Vagina (tissue), 2 donors: ENCODE results near the gene CACNA1C. TPM values are rescaled to one million over a fixed set of nuclear protein-coding genes. Genes with fewer than 3 reads are reported as not detected.
A peak's percentile ranks its signal among the peaks of the same experiment; 100 is the strongest.

Experiments used
- DNase-seq, 2 donors: peaks; one replicate each; pipeline ENCODE4 v3.0.0-alpha.2; 2017; ENCODE audit errors: extremely low spot score in 2 of 2
- H3K27ac ChIP-seq: fragments of 200-600 bp; sonication (generic); one replicate; pipeline ENCODE4 v1.5.1; 2019
- H3K27me3 ChIP-seq: fragments of 200-600 bp; sonication (generic); one replicate; pipeline ENCODE4 v1.5.1; 2019
- H3K36me3 ChIP-seq, 2 donors: fragments of 200-600 bp; sonication (generic); one replicate each; pipeline ENCODE4 v1.5.1; 2017 to 2019
- H3K4me1 ChIP-seq: fragments of 200-600 bp; sonication (generic); one replicate; pipeline ENCODE4 v1.5.1; 2019
- H3K4me3 ChIP-seq, 2 donors: fragments of 200-600 bp; sonication (generic); 1 replicate in 1 of 2; 2 replicates in 1 of 2; pipeline ENCODE4 v1.5.1; 2016 to 2019
- H3K9me3 ChIP-seq: fragments of 200-600 bp; sonication (generic); one replicate; pipeline ENCODE4 v1.5.1; 2019
- POLR2A ChIP-seq, 2 donors: fragments of 450-650 bp; IDR thresholded peaks; one replicate each; pipeline ENCODE4 v1.6.1; 2017; ENCODE audit warnings: antibody characterized with exemption in 2 of 2, mild to moderate bottlenecking in 2 of 2, moderate library complexity in 2 of 2
- POLR2AphosphoS5 ChIP-seq, 2 donors: sonication (generic); formaldehyde crosslinking; IDR thresholded peaks; one replicate each; pipeline ENCODE4 v1.9.0; 2017; ENCODE audit warnings: antibody characterized with exemption in 2 of 2, mild to moderate bottlenecking in 2 of 2, low read depth in 1 of 2; ENCODE audit not compliant: insufficient read depth in 1 of 2
- intact Hi-C: fragments of 100-400 bp; cut with DNase I; formaldehyde crosslinking; loops from one replicate; pipeline ENCODE4 v1.15.1; 2023
- total RNA-seq: library from RNA; depleted of rRNA; stranded (reverse); fragments of >200 nt; gene quantifications from one replicate; pipeline ENCODE4 v1.2.3, GENCODE V29; 2016
- TF ChIP-seq, protein P1 (sequence below), 3 experiments: fragments of 450-650 bp in 2 of 3; fragments of 200-600 bp in 1 of 3; sonication (generic) in 1 of 3; IDR thresholded peaks; one replicate each; pipeline ENCODE4 v1.5.1; 2017 to 2019; ENCODE audit warnings: antibody characterized with exemption in 3 of 3, mild to moderate bottlenecking in 2 of 3, moderate library complexity in 2 of 3

Gene CACNA1C
- total RNA-seq, 1 donor from 2014 or later = 9.8 TPM

DNA sequence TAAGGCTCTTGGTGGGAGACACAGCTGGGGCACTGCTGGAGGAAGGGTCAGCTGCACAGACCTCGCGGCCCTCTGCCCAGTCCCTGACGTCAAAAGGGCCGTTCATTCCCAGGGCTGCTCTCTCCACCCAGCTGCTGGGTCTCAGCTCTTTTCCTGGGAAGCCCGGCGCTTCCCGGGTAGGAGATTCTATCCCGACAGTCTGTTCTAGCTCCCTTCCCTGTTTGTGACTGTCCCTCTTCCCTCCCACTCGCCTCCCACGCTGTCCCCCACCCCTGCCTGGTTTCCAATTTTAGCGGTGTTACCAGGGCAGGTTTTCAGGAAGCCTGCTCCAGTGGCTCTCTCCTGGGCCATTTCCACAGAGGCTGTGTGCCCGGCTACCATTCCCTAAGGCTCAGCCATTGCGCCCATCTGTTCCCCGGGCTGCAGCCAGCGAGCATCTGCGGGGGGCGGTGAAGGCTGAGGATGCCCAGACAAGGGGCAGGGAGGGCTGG lies 186.6 kb downstream of the CACNA1C start:
- Histone ChIP-seq H3K27me3 (no peaks in the 10 kb centered on the region), H3K4me3 (no peak overlapping the region), H3K4me1 (peaks cover 3% of the 10 kb centered on the region), H3K36me3 (no peaks in the 10 kb centered on the region), H3K9me3 (no peaks in the 10 kb centered on the region), H3K27ac (no peak overlapping the region)
- no peak for DNase-seq
- TF ChIP-seq POLR2A (IDR thresholded peaks at IDR 0.05) = no peak
- TF ChIP-seq, protein P1, sequence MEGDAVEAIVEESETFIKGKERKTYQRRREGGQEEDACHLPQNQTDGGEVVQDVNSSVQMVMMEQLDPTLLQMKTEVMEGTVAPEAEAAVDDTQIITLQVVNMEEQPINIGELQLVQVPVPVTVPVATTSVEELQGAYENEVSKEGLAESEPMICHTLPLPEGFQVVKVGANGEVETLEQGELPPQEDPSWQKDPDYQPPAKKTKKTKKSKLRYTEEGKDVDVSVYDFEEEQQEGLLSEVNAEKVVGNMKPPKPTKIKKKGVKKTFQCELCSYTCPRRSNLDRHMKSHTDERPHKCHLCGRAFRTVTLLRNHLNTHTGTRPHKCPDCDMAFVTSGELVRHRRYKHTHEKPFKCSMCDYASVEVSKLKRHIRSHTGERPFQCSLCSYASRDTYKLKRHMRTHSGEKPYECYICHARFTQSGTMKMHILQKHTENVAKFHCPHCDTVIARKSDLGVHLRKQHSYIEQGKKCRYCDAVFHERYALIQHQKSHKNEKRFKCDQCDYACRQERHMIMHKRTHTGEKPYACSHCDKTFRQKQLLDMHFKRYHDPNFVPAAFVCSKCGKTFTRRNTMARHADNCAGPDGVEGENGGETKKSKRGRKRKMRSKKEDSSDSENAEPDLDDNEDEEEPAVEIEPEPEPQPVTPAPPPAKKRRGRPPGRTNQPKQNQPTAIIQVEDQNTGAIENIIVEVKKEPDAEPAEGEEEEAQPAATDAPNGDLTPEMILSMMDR (IDR thresholded peaks at IDR 0.05) = no peak
- peak in 1 of 2 donors; percentile 31 for TF ChIP-seq POLR2AphosphoS5 (IDR thresholded peaks at IDR 0.05; ENCODE audit: insufficient read depth in 1 of 2, low read depth in 1 of 2)
- intact Hi-C loops = no loop called here

DNA sequence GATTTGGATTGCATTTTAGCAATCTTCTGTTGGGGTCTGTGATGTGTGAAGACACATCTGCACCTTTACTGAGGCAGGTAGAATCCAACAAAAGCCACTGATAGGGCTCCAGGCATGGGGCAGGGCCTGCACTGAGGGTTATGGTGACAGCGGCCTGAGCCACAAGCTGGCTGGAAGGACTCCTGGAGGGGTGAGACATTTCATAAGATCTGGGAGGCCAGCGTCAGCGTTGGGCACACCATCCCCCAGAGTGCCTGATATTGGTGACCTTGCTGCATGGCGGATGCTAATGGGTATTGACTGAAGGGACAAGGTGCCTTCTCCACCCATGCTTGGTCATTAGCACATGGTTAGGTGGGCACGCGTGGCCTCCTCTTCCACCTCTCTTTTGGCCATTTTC lies 187.6 kb downstream of the CACNA1C start:
- DNase-seq = no peak
- TF ChIP-seq, protein P1 (IDR thresholded peaks at IDR 0.05) = no peak
- TF ChIP-seq POLR2A (IDR thresholded peaks at IDR 0.05) (no peak), POLR2AphosphoS5 (IDR thresholded peaks at IDR 0.05; ENCODE audit: insufficient read depth in 1 of 2, low read depth in 1 of 2) (no peak)
- no peak overlapping the region for H3K27ac ChIP-seq

DNA sequence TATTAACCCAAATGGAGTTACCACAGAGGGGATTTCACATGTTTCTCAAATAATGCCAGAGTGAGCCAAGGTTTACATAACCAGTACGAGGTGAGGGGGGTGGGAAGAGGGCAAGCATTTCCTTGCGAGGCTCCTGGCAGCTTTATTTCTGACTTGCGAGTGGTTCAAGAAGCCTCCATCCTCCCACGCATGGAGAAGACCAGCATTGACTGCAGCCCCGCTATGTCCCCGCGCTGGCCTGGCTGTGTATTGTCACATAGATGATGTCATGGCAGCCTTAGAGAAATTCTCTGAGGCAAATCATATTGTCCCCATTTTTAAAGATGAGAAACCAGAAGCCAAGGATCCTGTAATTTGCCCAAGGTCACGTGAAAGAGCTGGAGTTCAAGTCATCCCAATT lies 188.2 kb downstream of the CACNA1C start:
- no peak for TF ChIP-seq POLR2AphosphoS5 (IDR thresholded peaks at IDR 0.05; ENCODE audit: insufficient read depth in 1 of 2, low read depth in 1 of 2)
- no peak for TF ChIP-seq POLR2A (IDR thresholded peaks at IDR 0.05)
- TF ChIP-seq, protein P1 (IDR thresholded peaks at IDR 0.05) = no peak
- no peak for DNase-seq
- Histone ChIP-seq H3K4me3 (no peak overlapping the region), H3K36me3 (no peaks in the 10 kb centered on the region), H3K9me3 (no peaks in the 10 kb centered on the region), H3K4me1 (peaks cover 4% of the 10 kb centered on the region), H3K27ac (no peak overlapping the region), H3K27me3 (no peaks in the 10 kb centered on the region)
- intact Hi-C loops = no loop called here

More for the DNA sequence above, 187.6 kb downstream of the CACNA1C start:
- Histone ChIP-seq H3K4me3 (no peak overlapping the region), H3K27me3 (no peaks in the 10 kb centered on the region), H3K36me3 (no peaks in the 10 kb centered on the region), H3K9me3 (no peaks in the 10 kb centered on the region), H3K4me1 (peaks cover 4% of the 10 kb centered on the region)
- intact Hi-C loops = no loop called here

DNA sequence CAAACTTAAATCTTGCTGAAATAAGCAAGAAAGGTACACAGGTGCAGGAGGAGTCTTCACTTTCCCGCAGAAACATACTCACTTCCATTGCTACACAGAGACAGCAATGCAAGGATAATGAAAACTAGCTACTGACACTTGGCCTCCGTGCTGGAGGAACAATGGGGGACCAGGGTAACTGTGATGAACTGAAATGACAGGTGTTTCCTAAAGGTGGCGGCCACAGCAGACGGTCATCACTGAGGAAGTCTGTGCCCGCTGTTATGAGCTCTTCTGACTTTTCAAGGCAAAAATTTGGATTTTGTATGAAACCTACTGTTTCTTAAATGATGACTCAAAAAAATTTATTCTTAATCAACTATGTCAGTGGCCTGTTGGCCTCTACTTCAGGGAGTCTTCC lies 189.4 kb downstream of the CACNA1C start:
- Histone ChIP-seq H3K4me3 (no peak overlapping the region), H3K4me1 (peaks cover 4% of the 10 kb centered on the region), H3K36me3 (no peaks in the 10 kb centered on the region), H3K27ac (no peak overlapping the region), H3K27me3 (no peaks in the 10 kb centered on the region), H3K9me3 (no peaks in the 10 kb centered on the region)
- no peak for DNase-seq
- intact Hi-C loops = no loop called here
- no peak for TF ChIP-seq POLR2A (IDR thresholded peaks at IDR 0.05)
- TF ChIP-seq POLR2AphosphoS5 (IDR thresholded peaks at IDR 0.05; ENCODE audit: insufficient read depth in 1 of 2, low read depth in 1 of 2) = no peak
- TF ChIP-seq, protein P1 (IDR thresholded peaks at IDR 0.05) = no peak

DNA sequence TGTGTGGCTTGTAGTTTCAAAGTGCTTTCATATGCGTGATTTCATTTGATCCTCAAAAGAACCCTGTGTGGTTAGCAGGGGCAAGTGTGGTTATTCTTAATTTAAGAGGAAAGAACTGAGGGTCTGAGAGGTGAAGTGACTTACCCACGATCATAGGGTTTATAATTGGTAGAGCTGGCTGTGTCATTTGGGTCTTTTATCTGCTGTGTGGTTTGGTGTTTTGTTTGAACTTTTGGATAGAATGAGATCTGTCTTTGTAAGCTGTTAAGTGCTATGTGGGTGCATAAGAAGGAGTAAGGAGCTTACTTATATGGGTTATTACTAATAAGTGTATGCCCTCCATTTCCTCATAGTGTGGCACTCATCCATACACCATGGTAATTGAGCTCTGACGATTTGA lies 190.0 kb downstream of the CACNA1C start:
- no peak for TF ChIP-seq POLR2AphosphoS5 (IDR thresholded peaks at IDR 0.05; ENCODE audit: insufficient read depth in 1 of 2, low read depth in 1 of 2)
- TF ChIP-seq, protein P1 (IDR thresholded peaks at IDR 0.05) = no peak
- TF ChIP-seq POLR2A (IDR thresholded peaks at IDR 0.05) = no peak
- peaks cover 4% of the 10 kb centered on the region for H3K4me1 ChIP-seq
- H3K27ac ChIP-seq = no peak overlapping the region
- H3K36me3 ChIP-seq = no peaks in the 10 kb centered on the region
- no peak for DNase-seq
- H3K4me3 ChIP-seq = no peak overlapping the region
- H3K9me3 ChIP-seq = no peaks in the 10 kb centered on the region
- intact Hi-C loops = no loop called here
- no peaks in the 10 kb centered on the region for H3K27me3 ChIP-seq
